Left ventricle myocardium inferior (tissue), 1 donor: ENCODE data around the gene MID2. TPM values are rescaled to one million over a fixed set of nuclear protein-coding genes. Genes with fewer than 3 reads are reported as not detected.

Experiments used
- DNase-seq: peaks from one replicate; pipeline ENCODE4 v3.0.0-alpha.2; 2020
- H3K27ac ChIP-seq: fragments of 200-600 bp; replicated peaks from 2 replicates; pipeline ENCODE4 v1.8.0; 2021
- H3K27me3 ChIP-seq: fragments of 200-600 bp; 2 replicates; pipeline ENCODE4 v1.8.0; 2021; ENCODE audit warnings: low read depth
- H3K36me3 ChIP-seq: fragments of 200-600 bp; 2 replicates; pipeline ENCODE4 v1.8.0; 2021
- H3K4me1 ChIP-seq: fragments of 200-600 bp; 2 replicates; pipeline ENCODE4 v1.8.0; 2021
- H3K4me3 ChIP-seq: fragments of 200-600 bp; 2 replicates; pipeline ENCODE4 v1.8.0; 2021; ENCODE audit warnings: mild to moderate bottlenecking, moderate library complexity
- H3K9me3 ChIP-seq: fragments of 200-600 bp; replicated peaks from 2 replicates; pipeline ENCODE4 v1.8.0; 2021
- CTCF ChIP-seq: fragments of 200-600 bp; IDR thresholded peaks from 2 replicates; pipeline ENCODE4 v1.8.0; 2021; ENCODE audit warnings: antibody characterized with exemption, mild to moderate bottlenecking, borderline replicate concordance
- intact Hi-C: fragments of 100-400 bp; cut with micrococcal nuclease; formaldehyde crosslinking; loops from one replicate; pipeline ENCODE4 v1.11.0; 2022
- long read RNA-seq: library from polyadenylated mRNA; unstranded; transcript quantifications from one replicate; pipeline ENCODE4 v2.0.0, GENCODE V29; 2021
- total RNA-seq: library from RNA; stranded (reverse); fragmentation: NEBNext Ultra II Directional; extraction: Animal tissue kit (Norgen Biotek cat#: 25700); gene quantifications from one replicate; pipeline ENCODE4 v1.2.1, GENCODE V29; 2021
- donor health status: DM: no; HTN: yes; CAD: no; lungs with severe emphysema.

Gene MID2
- 6.3 TPM for total RNA-seq
- long read RNA-seq, partial matches to known transcripts, result 1 of 6 reads
- long read RNA-seq, other reads (novel, unspliced or antisense), result 1 of 6 reads

GRCh38 chrX:107825698-107826237 lies at the start of gene MID2:
MID2 (plus strand) TSS chrX:107825866; CDS start chrX:107826427, 561 bp downstream.
- H3K4me1 ChIP-seq, result no peaks in the 10 kb centered on the region
- H3K27me3 ChIP-seq, result no peaks in the 10 kb centered on the region
- DNase-seq, result peak; percentile 24
- peak within 1 kb of the TSS; percentile 90 for H3K27ac ChIP-seq
- peak within 1 kb of the TSS; percentile 70 for H3K4me3 ChIP-seq
- no peaks in the 10 kb centered on the region for H3K9me3 ChIP-seq
- no peak for TF ChIP-seq CTCF
- intact Hi-C loops, result no loop called here
- H3K36me3 ChIP-seq, result no peaks in the 10 kb centered on the region

- peak overlapping the region; percentile 73 for H3K4me3 ChIP-seq
- H3K27me3 ChIP-seq, result no peaks in the 10 kb centered on the region
- no peaks in the 10 kb centered on the region for H3K36me3 ChIP-seq
- peak; percentile 67 for DNase-seq
- intact Hi-C loops, result loop anchor here (5.0 kb wide), 2 partner anchors 50 to 120 kb away; no protein-coding TSS in a partner anchor
- H3K4me1 ChIP-seq, result peaks cover 20% of the 10 kb centered on the region
- no peaks in the 10 kb centered on the region for H3K9me3 ChIP-seq
- H3K27ac ChIP-seq, result peak overlapping the region; percentile 87
- TF ChIP-seq CTCF, result peak; percentile 73
Measured at GRCh38 chrX:107776649-107777535, 48.8 kb upstream of the MID2 start.

GRCh38 chrX:107777536-107777832 lies 48.2 kb upstream of the MID2 start, which contains the start of gene NCBP2L:
NCBP2L (plus strand) TSS chrX:107777733; CDS start chrX:107794221, 16,488 bp downstream.
- Histone ChIP-seq H3K4me3 (peak within 1 kb of the TSS; percentile 73), H3K9me3 (no peaks in the 10 kb centered on the region), H3K27me3 (no peaks in the 10 kb centered on the region), H3K4me1 (peaks cover 20% of the 10 kb centered on the region), H3K27ac (peak within 1 kb of the TSS; percentile 87), H3K36me3 (no peaks in the 10 kb centered on the region)
- no peak for DNase-seq
- TF ChIP-seq CTCF, result no peak
- intact Hi-C loops, result loop anchor here (5.0 kb wide), 2 partner anchors 50 to 120 kb away; no protein-coding TSS in a partner anchor

- no peak for DNase-seq
- peaks cover 3% of the 10 kb centered on the region for H3K4me1 ChIP-seq
- no peak for TF ChIP-seq CTCF
- intact Hi-C loops, result no loop called here
- no peaks in the 10 kb centered on the region for H3K36me3 ChIP-seq
- no peaks in the 10 kb centered on the region for H3K9me3 ChIP-seq
- H3K4me3 ChIP-seq, result no peak overlapping the region
- no peaks in the 10 kb centered on the region for H3K27me3 ChIP-seq
- no peak overlapping the region for H3K27ac ChIP-seq
Measured at GRCh38 chrX:107780525-107780924, 45.1 kb upstream of the MID2 start.

GRCh38 chrX:107787827-107788226 lies 37.8 kb upstream of the MID2 start:
- Histone ChIP-seq H3K36me3 (no peaks in the 10 kb centered on the region), H3K9me3 (no peaks in the 10 kb centered on the region), H3K4me3 (no peak overlapping the region), H3K27ac (no peak overlapping the region), H3K4me1 (no peaks in the 10 kb centered on the region), H3K27me3 (no peaks in the 10 kb centered on the region)
- DNase-seq, result no peak
- TF ChIP-seq CTCF, result no peak
- intact Hi-C loops, result no loop called here
